ENCODE data around the gene DACT3. TPM values are rescaled to one million over a fixed set of nuclear protein-coding genes. Genes with fewer than 3 reads are reported as not detected.

The DACT3 gene
- total and polyA plus RNA-seq, 8 donors, result 6.1 to 29.9 (median 10.4) TPM

- H3K4me3 ChIP-seq, result peak overlapping the region in 3 of 4 donors; percentile 80 to 99 (median 93)
- H3K36me3 ChIP-seq, result peaks cover 35 to 38% (median 37%) of the 10 kb centered on the region in 4 donors
- intact Hi-C loops (cut with DNase I; ENCODE audit: low total_unique reads), result no loop called here
- H3K27me3 ChIP-seq, result no peaks in the 10 kb centered on the region
- DNase-seq, result peak in 1 of 2 donors; percentile 33
- H3K4me1 ChIP-seq, result peaks cover 31 to 63% (median 47%) of the 10 kb centered on the region in 4 donors
- H3K9me3 ChIP-seq, result no peaks in the 10 kb centered on the region
- 48 to 73% (median 57%) methylated on average over 9 of the region's 9 CpGs for WGBS, 5 donors
- TF ChIP-seq POLR2AphosphoS5 (IDR thresholded peaks at IDR 0.05), result no peak
- no peak for TF ChIP-seq POLR2A (IDR thresholded peaks at IDR 0.05)
- peak overlapping the region; percentile 94 to 99 (median 96) for H3K27ac ChIP-seq
These were observed 57.2 kb downstream of the DACT3 start for GRCh38 chr19:46603752-46604231.

GRCh38 chr19:46603195-46603637, 57.8 kb downstream of the DACT3 start:
- TF ChIP-seq POLR2AphosphoS5 (IDR thresholded peaks at IDR 0.05), result peak in 1 of 3 donors; percentile 35
- no peak for TF ChIP-seq EP300 (IDR thresholded peaks at IDR 0.05)
- Histone ChIP-seq H3K4me3 (peak overlapping the region; percentile 80 to 100 (median 96)), H3K27ac (peak overlapping the region; percentile 94 to 99 (median 96)), H3K9me3 (no peaks in the 10 kb centered on the region), H3K36me3 (peaks cover 29 to 32% (median 31%) of the 10 kb centered on the region in 4 donors), H3K4me1 (peaks cover 31 to 63% (median 47%) of the 10 kb centered on the region in 4 donors), H3K27me3 (no peaks in the 10 kb centered on the region)
- intact Hi-C loops (cut with DNase I; ENCODE audit: low total_unique reads), result no loop called here
- 6 to 17% (median 14%) methylated on average over 2 of the region's 2 CpGs for WGBS, 5 donors
- DNase-seq, result peak; percentile 59 to 86

GRCh38 chr19:46602392-46603194, 58.4 kb downstream of the DACT3 start:
- Histone ChIP-seq H3K4me3 (peak overlapping the region; percentile 80 to 100 (median 96)), H3K36me3 (peaks cover 23 to 26% (median 25%) of the 10 kb centered on the region in 4 donors), H3K9me3 (no peaks in the 10 kb centered on the region), H3K4me1 (peaks cover 31 to 63% (median 47%) of the 10 kb centered on the region in 4 donors), H3K27me3 (no peaks in the 10 kb centered on the region), H3K27ac (peak overlapping the region; percentile 94 to 99 (median 96))
- TF ChIP-seq CTCF (IDR thresholded peaks at IDR 0.05) (no peak), POLR2AphosphoS5 (IDR thresholded peaks at IDR 0.05) (no peak), POLR2A (IDR thresholded peaks at IDR 0.05) (no peak), EP300 (IDR thresholded peaks at IDR 0.05) (no peak)
- intact Hi-C loops (cut with DNase I; ENCODE audit: low total_unique reads), result no loop called here
- 6 to 13% (median 7%) methylated on average over 20 to 23 of the region's 23 CpGs for WGBS, 5 donors
- no peak for DNase-seq

GRCh38 chr19:46601318-46602224, 59.4 kb downstream of the DACT3 start, which contains the start of gene CALM3:
CALM3 (plus strand) TSS chr19:46601330; CDS start chr19:46601435, 105 bp downstream.
- intact Hi-C loops (cut with DNase I; ENCODE audit: low total_unique reads), result no loop called here
- peak in 1 of 2 donors; percentile 59 for DNase-seq
- Histone ChIP-seq H3K27me3 (no peaks in the 10 kb centered on the region), H3K4me3 (peak within 1 kb of the TSS; percentile 80 to 100 (median 96)), H3K27ac (peak within 1 kb of the TSS; percentile 94 to 99 (median 96)), H3K36me3 (peaks cover 13 to 15% (median 14%) of the 10 kb centered on the region in 4 donors), H3K9me3 (no peaks in the 10 kb centered on the region), H3K4me1 (peaks cover 31 to 55% (median 46%) of the 10 kb centered on the region in 4 donors)
- TF ChIP-seq POLR2A (IDR thresholded peaks at IDR 0.05), result no peak
- no peak for TF ChIP-seq EP300 (IDR thresholded peaks at IDR 0.05)
- TF ChIP-seq CTCF (IDR thresholded peaks at IDR 0.05), result no peak
- TF ChIP-seq POLR2AphosphoS5 (IDR thresholded peaks at IDR 0.05), result peak in 2 of 3 donors; percentile 41 to 75
- 0 to 1% (median 0%) methylated on average over 39 to 51 of the region's 51 CpGs for WGBS, 5 donors

All from stomach (tissue), 9 donors.